Choroid plexus epithelial cell (primary cell): ENCODE data around the gene TCF12.

Source experiments
- DNase-seq: peaks from one replicate; pipeline ENCODE4 v3.0.0-alpha.2; 2010; ENCODE audit warnings: low read depth
- H3K4me3 ChIP-seq: 2 replicates; pipeline ENCODE4 v1.5.1; 2011; ENCODE audit warnings: low read depth, mild to moderate bottlenecking, control low read depth, low read length, moderate library complexity
- CTCF ChIP-seq: conservative IDR thresholded peaks from 2 replicates; pipeline ENCODE4 v1.5.1; 2011; ENCODE audit warnings: low read depth, mild to moderate bottlenecking, control low read depth, inconsistent platforms, low read length, moderate library complexity

The TCF12 gene

GRCh38 chr15:57235186-57235585, 316.7 kb downstream of the TCF12 start:
- no peak for DNase-seq
- no peak for TF ChIP-seq CTCF
- no peak overlapping the region for H3K4me3 ChIP-seq

- DNase-seq, result peak; percentile 70
- H3K4me3 ChIP-seq, result no peak overlapping the region
- TF ChIP-seq CTCF, result no peak
Measured at GRCh38 chr15:57235873-57236272, 317.4 kb downstream of the TCF12 start.

- no peak for DNase-seq
- H3K4me3 ChIP-seq, result no peak overlapping the region
- TF ChIP-seq CTCF, result no peak
Measured at GRCh38 chr15:57236561-57237300, 318.3 kb downstream of the TCF12 start.

GRCh38 chr15:57237301-57237642, 318.8 kb downstream of the TCF12 start:
- no peak for TF ChIP-seq CTCF
- H3K4me3 ChIP-seq, result no peak overlapping the region
- DNase-seq, result no peak

GRCh38 chr15:57237676-57238075, 319.2 kb downstream of the TCF12 start:
- no peak overlapping the region for H3K4me3 ChIP-seq
- TF ChIP-seq CTCF, result no peak
- DNase-seq, result no peak

GRCh38 chr15:57245130-57245529, 326.7 kb downstream of the TCF12 start:
- peak; percentile 59 for DNase-seq
- no peak overlapping the region for H3K4me3 ChIP-seq
- TF ChIP-seq CTCF, result no peak

GRCh38 chr15:57245714-57246113, 327.3 kb downstream of the TCF12 start:
- H3K4me3 ChIP-seq, result no peak overlapping the region
- DNase-seq, result no peak
- TF ChIP-seq CTCF, result no peak
